ENCODE results near the gene HBB.

GRCh38 chr11:5227681-5228080 lies 810 bp upstream of the HBB start:
- TF ChIP-seq POLR2A (IDR thresholded peaks at IDR 0.05) (no peak), CTCF (IDR thresholded peaks at IDR 0.05) (no peak)

Data from upper lobe of left lung (tissue), 4 donors.